Measurements from ENCODE around the gene RTN4R. TPM values are rescaled to one million over a fixed set of nuclear protein-coding genes. Genes with fewer than 3 reads are reported as not detected.

Gene RTN4R
- total and polyA plus RNA-seq, 9 of the 15 experiments (the other 6 are each of a cell fraction or from before 2014, with no cell fraction given), result 0.04 to 2.8 (median 1.4) TPM; not detected in 3

DNA sequence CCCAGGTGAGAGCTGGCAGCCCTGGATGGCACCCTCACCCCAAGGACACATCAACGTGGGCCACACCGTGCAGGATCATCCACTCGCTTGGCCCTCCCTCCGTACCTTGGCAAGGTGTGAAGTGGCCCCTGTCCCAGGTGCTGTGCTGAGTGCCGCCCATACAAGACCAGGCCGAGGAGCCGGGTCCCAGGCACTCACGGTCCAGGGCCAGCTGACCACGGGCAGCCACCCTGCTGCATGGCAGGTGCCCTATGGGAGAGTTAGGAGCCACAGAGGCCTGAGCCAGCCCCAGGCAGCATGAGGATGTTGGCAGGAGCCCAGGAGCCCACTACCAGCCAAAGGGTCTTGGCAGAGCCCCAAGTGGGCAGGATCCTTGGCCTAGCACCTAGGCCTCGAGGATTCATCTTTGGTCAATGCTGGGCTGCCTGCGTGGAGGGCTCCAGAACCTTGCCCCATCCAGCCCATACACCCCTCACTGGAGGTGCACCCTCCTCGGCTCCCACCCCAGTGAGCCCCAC, 19.6 kb downstream of the RTN4R start (continued):
- TF ChIP-seq, protein P1, sequence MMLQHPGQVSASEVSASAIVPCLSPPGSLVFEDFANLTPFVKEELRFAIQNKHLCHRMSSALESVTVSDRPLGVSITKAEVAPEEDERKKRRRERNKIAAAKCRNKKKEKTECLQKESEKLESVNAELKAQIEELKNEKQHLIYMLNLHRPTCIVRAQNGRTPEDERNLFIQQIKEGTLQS (IDR thresholded peaks at IDR 0.05), result no peak
- TF ChIP-seq, protein P1 (CRISPR knock-in tag; conservative IDR thresholded peaks at IDR 0.05), result 0 out of 2 replicates have a peak, but pooled peaks have one; percentile 9
- peak in 1 of 2 experiments; percentile 19; a peak in 1 of 4 replicates for TF ChIP-seq TBL1XR1 (IDR thresholded peaks at IDR 0.05; ENCODE audit: low read length in 2 of 2)
- peak; percentile 40; the same call in 1 of the 2 replicates for TF ChIP-seq TAF15 (IDR thresholded peaks at IDR 0.05; ENCODE audit: low read depth, low read length)
- 0 out of 4 replicates have a peak, but pooled peaks of 1 of the 2 experiments have one; percentile 8 for TF ChIP-seq UBTF (IDR thresholded peaks at IDR 0.05; ENCODE audit: borderline replicate concordance in 1 of 2, low read depth in 2 of 2, low read length in 2 of 2)
- no peak for TF ChIP-seq HIVEP1 (CRISPR knock-in tag; IDR thresholded peaks at IDR 0.05)
- TF ChIP-seq, protein P2, sequence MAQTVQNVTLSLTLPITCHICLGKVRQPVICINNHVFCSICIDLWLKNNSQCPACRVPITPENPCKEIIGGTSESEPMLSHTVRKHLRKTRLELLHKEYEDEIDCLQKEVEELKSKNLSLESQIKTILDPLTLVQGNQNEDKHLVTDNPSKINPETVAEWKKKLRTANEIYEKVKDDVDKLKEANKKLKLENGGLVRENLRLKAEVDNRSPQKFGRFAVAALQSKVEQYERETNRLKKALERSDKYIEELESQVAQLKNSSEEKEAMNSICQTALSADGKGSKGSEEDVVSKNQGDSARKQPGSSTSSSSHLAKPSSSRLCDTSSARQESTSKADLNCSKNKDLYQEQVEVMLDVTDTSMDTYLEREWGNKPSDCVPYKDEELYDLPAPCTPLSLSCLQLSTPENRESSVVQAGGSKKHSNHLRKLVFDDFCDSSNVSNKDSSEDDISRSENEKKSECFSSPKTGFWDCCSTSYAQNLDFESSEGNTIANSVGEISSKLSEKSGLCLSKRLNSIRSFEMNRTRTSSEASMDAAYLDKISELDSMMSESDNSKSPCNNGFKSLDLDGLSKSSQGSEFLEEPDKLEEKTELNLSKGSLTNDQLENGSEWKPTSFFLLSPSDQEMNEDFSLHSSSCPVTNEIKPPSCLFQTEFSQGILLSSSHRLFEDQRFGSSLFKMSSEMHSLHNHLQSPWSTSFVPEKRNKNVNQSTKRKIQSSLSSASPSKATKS (CRISPR knock-in tag; IDR thresholded peaks at IDR 0.05), result no peak
- no peak for TF ChIP-seq NR2C1 (IDR thresholded peaks at IDR 0.05)
- TF ChIP-seq NR2C1 (tag; IDR thresholded peaks at IDR 0.05), result no peak

All from K562 (cell line).